HG03558 (cell line): ENCODE data around the gene MARK3.

ENCODE experiments used
- ATAC-seq: cut with Tn5 transposase; IDR thresholded peaks from one replicate; pipeline ENCODE4 v1.9.1; 2021; ENCODE audit warnings: moderate number of reproducible peaks; ENCODE audit not compliant: unreplicated experiment; ENCODE audit errors: extremely low read depth

MARK3 gene

DNA sequence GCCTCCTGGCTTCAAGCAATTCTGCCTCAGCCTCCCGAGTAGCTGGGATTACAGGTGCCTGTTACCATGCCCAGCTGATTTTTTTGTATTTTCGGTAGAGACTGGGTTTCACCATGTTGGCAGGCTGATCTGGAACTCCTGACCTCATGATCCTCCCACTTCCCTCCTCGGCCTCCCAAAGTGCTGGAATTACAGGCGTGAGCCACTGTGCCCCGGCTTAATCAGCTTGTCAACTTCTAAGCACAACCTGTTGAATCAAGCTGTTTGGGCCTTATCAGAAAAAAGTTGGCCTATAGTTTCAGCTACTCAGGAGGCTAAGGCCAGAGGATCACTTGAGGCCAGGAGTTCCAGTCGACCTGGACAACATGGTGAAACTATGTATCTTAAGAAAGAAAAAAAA lies 7.9 kb downstream of the MARK3 start:
- ATAC-seq, result no peak

DNA sequence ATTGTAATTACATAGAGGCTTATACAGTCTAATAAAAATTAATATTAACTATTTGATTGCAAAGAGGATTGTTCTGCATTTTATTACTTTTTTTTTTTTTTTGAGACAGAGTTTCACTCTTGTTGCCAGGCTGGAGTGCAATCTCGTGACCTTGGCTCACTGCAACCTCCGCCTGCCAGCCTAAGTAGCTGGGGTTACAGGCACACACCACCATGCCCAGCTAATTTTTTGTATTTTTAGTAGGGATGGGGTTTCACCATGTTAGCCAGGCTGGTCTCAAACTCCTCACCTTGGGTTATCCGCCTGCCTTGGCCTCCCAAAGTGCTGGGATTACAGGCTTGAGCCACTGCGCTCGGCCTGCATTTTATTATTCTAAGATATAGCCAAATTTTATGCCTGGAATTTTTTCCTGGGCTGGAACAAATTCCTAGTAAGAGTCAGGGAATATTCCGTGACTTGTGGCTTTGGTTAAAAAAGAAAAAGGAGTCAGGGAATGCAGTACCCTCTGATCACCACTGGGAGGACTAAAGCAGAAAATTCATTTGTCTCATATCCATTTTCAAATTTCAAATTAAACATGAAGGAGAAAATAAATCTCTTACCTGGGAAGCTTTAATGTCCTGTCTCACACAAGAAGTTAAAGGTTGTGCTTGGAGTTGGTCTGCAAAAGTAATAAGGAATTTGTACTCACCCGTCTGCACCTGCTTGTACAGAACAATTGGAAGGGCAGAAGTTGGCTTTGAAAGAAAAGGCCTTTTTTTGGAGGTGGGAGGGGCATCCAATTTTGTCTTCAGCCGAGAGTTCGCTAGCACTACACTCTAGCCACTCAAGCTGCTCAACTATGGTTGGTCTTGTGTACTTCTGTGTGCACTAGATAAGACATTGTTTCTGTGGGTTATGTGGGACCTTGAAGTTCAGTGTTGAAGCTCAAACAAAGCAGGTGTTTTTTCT lies 8.7 kb downstream of the MARK3 start:
- ATAC-seq, result no peak

DNA sequence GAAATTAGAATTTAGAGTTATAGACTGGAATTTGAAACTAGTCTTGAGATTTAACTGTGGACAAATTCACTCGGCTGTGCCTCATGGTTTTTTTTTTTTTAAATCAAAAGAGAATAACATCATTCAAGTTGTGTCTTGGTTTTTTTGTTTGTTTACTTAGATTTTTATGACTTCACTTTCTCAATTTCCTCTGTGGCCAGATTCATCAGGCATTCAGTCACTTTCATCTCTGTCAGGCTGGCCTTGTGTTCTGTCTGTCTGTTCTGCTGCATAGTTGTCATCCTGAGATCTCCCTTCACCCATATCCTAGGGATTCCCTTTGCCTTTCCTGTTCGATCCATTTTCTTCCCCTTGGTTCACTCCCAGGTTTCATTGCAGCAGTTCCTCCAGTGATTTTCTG lies 10.0 kb downstream of the MARK3 start:
- ATAC-seq, result no peak

DNA sequence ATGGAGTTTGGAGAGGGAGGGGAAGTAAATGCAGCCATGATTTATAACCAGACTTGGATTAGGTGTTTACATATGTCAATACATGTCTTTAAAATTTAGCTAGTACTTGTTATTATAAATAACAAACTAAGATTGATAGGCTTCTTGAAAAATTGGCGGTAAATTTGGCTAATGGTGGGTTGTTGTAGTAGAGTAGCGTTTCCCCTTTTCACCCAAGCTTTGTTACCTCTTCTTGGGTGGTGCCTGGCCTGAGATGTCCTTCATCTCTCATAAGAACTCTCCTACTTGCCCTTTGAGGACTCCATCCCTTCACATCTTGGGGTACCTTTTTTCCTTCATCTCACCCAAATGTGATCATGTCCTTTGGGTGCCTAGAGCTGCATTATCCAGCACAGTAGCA lies 11.2 kb downstream of the MARK3 start:
- ATAC-seq, result no peak

DNA sequence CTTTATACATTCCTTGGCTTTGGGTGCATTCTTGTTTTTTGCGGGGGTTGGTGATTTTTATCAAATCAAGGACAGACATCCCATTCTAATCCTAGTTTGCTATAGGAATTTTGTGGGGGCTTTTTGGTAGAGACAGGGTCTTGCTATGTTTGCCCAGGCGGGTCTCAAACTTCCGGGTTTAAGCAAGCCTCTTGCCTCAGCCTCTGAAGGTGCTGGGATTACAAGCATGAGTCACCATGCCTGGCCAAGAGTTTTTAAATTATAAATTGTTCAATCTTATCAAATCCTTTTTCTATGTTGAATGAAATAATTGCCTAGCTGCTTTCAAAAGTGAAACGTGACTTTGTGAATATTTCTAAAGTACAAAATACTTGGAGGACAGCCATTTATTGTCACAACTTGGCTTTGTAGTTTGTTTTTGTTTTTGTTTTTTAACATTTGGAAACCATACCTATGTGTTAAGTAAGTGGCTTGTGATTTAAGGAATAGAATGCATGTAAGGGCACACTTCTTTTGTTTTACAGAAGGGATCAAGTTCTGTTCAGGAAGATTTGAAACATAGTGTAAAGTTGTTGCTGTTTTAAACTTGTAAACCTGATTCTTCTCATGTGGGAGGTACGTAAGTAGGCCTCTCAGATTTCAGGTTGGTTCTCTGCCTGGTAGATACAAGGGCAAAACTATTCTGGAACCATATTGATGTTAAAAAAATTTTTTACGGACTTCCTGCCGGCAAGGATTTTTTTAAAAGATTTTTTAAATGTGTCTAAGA lies 13.4 kb downstream of the MARK3 start:
- ATAC-seq, result no peak

DNA sequence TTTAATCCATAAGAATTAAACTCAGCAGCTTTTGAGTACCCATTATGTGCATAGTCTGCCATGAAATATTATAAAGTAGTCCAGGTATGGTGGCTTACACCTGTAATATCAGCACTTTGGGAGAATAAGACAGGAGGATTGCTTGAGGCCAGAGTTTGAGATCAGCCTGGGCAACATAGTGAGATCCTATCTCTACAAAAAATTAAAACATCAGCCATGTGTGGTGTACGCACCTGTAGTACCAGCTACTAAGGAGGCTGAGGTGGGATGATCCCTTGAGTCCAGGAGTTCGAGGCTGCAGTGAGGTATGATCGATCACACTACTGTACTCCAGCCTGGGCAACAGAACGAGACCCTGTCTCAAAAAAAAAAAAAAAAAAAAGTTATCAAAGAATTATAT lies 15.3 kb downstream of the MARK3 start:
- ATAC-seq, result no peak

DNA sequence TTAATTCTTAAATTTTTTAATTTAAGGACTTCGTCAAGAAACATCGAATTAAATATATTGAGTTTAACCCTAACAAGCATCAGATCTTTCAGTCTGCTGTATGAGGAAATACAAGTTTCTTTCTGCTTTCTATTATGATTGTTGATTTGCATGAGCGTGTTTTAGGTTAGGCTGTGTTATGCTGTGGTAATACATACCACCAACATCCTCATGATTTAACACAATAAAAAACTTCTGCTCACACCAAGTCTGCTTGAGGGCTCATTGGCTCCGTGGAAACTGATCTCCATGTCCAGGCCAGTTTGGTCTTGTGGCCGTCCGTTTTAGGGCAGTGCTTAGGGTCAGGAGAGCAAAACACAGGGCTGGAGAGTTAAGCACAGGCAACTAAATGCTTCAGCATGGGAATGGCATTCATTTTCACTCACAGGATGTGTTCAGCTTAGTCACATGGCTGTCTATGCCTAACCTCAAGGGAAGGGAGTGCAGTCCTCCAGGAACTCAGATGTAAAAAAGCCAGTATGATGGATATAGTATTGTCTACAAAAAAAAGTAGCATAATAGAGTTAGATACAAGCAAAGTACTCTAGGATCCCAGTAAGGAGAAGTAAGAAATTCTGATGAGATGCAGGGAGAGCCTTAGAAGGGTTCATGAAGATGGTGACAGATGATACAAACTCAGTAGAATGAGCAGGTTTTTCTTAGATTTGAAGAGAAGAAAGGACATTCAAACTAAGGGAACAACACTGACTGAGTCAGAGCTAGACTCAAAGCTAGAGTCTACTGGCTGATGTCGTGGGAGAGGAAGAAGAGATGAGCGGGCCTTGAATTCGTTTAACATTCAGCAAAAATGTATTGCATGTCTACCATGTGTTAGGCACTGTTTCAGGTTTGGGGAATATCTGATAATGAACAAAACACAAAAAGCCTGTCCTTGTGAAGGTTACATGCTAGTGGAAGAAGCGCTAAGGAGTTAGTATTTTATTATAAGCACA lies 16.3 kb downstream of the MARK3 start:
- no peak for ATAC-seq

DNA sequence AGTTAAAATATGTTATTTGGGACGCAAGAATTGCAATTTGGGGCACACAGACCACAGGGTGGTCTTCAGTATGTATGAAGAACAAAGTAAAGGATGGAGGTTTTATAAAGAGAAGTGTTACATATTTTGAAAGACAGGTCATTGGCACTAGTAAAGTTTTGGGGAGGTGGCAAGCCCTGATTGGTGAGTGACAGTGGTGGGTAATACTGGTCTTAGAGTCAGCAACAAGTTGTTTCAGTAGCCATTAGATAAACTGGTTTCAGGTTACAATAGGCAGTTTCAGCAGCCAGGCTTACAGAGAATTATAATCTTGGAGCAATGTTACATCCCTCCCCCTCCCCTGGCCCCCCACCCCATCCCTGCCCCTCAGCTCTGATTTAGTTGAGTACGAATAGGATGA lies 17.5 kb downstream of the MARK3 start:
- ATAC-seq, result no peak

DNA sequence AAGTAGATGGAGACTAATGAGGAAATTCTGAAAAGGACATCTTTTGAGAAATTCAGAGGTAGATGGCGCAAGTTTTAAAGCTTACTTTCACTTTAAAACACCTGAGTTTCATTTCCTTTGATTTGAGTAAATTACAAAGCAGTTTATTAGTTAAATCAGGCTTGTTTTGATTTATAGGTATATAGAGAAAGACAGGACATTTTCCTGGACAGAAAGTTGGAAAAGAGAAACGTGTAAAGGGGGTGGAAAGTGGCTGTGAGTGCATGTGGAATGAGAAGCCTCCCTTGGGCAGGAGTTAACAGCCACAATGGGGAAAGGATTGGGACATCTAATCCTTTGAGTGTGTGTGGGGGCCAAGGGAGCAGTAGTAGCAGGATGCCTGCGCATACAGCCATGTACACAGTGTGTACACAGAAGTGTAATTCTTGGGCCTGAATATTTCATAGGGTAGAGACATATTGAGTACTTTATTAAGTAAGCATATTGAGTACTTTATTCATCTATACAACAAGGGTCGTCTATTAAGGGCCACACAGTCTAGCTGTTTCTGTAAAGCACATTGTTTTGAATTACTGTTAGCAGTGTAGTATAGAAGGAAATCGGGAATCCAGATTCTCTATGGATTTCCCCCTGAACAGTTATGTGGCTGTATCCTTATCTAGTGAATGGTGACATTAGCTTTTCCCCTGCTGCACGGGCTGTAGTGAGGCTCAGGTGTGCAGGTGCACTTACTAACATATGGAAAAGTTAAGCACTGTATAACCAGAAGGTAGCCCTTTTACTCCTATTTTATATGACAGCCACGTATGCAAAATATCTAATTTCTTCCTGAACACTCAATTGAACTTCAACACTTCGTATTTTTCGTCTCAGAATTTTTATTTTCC lies 19.1 kb downstream of the MARK3 start:
- no peak for ATAC-seq

DNA sequence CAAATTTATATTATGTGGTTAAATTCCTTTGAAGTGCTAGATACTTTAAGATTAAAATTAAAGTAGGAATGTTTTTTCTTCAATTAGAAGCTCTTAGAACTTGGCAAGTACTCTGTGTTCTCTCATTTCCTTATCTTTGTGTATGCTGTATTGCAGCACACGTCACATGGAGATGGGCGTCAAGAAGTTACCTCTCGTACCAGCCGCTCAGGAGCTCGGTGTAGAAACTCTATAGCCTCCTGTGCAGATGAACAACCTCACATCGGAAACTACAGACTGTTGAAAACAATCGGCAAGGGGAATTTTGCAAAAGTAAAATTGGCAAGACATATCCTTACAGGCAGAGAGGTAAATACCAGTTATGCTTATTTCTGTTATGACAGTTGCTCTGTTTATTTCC lies 19.7 kb downstream of the MARK3 start:
- no peak for ATAC-seq

DNA sequence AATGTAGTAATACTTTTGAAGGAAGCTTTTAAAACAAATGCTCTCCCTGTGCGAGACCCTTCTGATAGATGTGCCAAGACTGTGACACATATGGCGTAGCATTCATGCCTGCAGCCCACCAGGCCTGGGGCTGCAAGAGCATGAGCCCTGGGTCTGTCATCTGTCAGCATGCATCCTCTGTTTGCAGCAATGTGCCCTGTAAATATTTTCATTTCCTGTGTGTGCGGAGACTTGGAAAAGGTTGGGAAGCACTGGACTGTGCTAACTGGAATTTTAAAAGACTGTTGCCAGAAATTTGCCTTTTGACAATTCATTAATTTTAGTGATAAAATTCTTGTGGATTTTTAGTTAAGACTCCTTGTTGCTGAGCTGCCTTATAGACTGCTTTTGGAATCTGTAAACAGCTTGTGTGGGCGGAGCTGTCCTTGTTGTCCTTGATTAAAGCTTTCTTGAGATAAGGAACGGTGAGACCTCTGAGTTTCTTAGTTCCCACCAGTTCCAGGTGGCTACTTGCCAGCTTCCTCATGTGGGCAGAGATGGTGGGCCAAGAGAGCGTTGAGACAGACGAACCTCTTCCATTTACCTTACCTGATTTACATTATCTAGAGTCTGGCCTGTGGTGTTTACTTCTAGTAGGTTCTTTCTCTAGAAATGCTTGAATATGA lies 23.4 kb downstream of the MARK3 start:
- ATAC-seq, result no peak

DNA sequence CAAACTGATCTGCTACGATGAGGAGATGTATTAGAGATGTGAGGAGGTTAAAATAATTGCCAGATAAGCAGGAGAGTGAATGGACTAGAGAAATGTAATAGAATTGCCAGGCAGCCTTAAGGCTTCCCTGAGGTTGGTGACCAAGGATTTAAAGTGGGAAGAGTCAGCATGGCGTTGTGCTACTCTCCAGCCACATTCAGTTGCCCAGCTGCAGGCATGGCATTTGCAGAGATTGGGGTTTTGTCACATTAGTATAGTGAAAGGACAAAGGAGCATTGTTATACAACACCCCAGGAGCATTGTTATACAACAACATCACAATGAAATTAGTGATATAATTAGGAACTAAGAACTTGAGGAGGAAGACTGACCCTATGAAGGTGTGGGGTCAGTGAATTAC lies 31.7 kb downstream of the MARK3 start:
- no peak for ATAC-seq

DNA sequence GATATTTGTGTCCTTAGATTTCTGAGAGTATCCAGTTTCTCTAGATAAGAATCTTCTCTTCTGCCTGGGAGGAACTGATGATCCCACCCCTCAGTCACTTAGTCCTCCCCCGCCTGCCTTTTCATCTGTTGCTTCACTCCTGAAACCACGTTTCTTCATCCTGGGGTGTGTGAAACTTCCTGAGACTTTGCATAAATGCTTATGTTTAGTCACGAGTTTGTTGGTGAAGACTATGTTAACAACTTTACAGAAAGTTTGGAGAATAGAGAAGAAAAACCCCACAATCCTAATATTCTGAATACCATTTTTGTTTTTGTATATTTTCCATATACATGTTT lies 33.2 kb downstream of the MARK3 start:
- ATAC-seq, result no peak

DNA sequence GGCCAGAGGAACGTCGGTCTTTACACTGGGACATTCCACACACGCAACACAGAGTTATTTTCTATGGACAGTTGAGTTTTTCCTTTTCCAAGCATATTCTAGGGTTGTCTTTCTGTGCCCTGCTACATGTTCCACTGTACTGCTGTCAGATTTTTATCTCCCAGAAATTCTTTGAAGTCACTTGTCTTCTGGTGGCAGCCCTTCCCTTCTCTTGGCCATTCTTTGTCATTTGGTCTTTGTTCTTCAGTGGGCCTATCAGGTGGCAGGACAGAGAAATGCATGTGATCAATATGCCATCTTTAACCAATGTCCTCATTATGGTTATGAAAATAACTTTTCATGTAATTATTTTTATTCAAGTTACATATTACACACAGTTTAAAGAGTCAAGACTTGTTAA lies 36.3 kb downstream of the MARK3 start:
- no peak for ATAC-seq

DNA sequence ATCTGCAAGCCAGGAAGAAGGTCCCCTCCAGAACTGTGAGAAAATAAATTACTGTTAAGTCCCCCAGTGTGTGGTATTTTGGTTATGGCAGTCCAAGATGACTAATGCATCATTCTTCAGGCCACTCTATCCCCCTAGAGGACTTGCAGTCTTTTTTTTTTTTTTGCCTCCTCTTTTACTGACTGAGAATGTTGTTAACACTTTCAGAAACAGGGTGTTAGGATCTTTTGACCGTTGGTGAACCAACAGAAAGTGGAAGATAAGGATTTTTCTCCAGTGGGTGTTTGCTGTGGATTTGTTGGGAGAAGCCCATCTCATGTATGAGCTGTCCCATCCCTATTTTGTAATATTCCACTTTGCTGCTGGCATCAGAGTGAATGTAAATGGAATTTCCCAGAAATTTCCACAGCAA lies 37.8 kb downstream of the MARK3 start:
- ATAC-seq, result no peak

DNA sequence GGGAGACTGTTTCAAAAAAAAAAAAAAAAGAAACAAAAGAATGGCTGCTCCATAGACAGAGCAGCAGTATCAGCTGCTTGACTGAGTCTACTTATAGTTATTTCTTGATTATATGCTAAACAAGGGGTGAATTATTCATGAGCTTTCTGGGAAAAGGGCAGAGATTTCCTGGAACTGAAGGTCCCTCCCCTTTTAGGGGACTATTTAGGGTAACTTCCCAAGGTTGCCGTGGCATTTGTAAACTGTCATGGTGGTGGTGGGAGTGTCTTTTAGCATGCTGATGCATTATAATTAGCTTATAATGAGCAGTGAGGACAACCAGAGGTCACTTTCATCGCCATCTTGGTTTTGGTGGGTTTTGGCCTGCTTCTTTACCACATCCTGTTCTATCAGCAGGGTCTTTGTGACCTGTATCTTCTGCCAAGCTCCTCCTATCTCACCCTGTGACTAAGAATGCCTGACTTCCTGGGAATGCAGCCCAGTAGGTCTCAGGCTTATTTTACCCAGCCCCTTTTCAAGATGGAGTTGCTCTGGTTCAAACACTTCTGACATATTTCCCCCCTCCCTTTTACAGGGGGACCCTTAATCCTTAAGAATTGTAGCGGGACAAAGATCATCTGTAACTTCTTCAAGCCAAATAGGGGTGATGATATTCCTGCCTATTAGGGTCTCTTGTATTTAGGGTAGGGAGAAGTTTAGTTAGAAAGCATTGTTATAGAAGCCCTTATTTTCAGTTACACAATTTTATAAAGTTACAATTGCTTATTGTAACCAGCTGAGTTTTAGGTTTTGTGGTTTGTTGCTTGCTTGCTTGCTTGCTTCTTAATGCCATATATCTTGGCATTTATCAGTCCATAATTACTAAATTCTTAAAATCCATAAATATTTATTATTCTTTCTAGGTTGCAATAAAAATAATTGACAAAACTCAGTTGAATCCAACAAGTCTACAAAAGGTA lies 42.5 kb downstream of the MARK3 start:
- ATAC-seq, result no peak

DNA sequence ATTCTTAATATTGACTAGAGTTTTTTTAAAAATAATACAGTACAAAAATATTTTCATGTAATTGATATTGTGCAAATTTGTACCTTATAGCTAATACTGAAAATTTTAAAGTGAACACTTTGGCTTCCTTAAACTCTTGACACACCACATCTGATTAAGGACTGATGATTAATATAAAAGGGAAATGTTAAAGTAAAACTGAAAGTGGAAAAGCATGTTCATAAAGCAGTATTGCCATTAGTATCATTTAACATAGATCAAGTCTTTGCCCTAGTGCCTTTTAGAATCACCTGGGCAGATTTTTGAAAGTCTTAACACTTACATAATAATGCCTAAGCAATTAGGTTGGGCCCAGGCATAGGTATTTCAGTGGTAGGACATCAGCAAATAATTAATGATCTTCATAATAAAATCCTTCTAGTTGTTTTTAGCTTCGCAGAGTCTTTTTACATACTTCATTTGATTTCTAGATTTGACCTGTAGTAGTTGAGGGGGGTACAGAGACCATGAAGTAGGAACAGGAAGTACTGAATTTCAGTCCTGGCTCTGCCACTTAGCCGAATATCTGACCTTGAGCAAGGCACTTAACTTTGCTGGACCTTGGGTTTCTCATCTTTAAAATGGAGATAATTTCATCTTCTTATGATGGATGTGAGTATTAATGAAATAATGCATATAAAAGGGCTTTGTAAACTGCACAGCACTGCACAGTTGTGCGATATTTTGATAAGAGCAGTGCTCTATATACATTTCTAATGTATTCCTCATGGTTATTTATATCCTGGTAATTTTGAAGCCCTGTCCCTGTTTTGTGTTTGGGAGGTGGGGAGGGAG lies 43.7 kb downstream of the MARK3 start:
- no peak for ATAC-seq
